K562 (cell line): ENCODE measurements around the gene CCL19. TPM values are rescaled to one million over a fixed set of nuclear protein-coding genes. Genes with fewer than 3 reads are reported as not detected.

Source experiments
- KAT7 ChIP-seq: sonication (generic); formaldehyde crosslinking; IDR thresholded peaks from 2 replicates; pipeline ENCODE4 v1.8.0; 2022; ENCODE audit warnings: missing genetic modification reagents, mild to moderate bottlenecking, borderline replicate concordance
- MEF2D ChIP-seq: conservative IDR thresholded peaks from 2 replicates; pipeline ENCODE4 v1.6.1; 2016; ENCODE audit warnings: low read depth, missing genetic modification characterization, missing compliant biosample characterization
- MNT ChIP-seq, 2 experiments: fragments of 450-650 bp; conservative IDR thresholded peaks; 2 replicates each; pipeline ENCODE4 v1.6.1; 2017; ENCODE audit warnings: mild to moderate bottlenecking in 2 of 2, moderate library complexity in 2 of 2
- NR2C2 ChIP-seq, 2 experiments: fragments of 200-800 bp in 1 of 2; sonication (Bioruptor generic) in 1 of 2; sonication (generic) in 1 of 2; formaldehyde crosslinking in 1 of 2; IDR thresholded peaks; 2 replicates each; pipeline versions ENCODE4 v1.6.1 to v1.8.0; 2016 to 2022; ENCODE audit warnings: mild to moderate bottlenecking in 1 of 2, missing compliant biosample characterization in 1 of 2, missing genetic modification characterization in 1 of 2, missing genetic modification reagents in 1 of 2
- PPARD ChIP-seq: fragments of 250-450 bp; sonication (Bioruptor Pico); IDR thresholded peaks from 2 replicates; pipeline ENCODE4 v1.8.0; 2022; ENCODE audit warnings: inconsistent platforms, mild to moderate bottlenecking, moderate library complexity
- RUNX1 ChIP-seq: sonication (generic); IDR thresholded peaks from 2 replicates; pipeline ENCODE4 v1.6.1; 2016; ENCODE audit warnings: antibody characterized with exemption, low read depth
- SAP30 ChIP-seq: fragments of 200-600 bp; sonication (generic); IDR thresholded peaks from 2 replicates; pipeline ENCODE4 v1.6.1; 2012; ENCODE audit warnings: borderline replicate concordance, low read depth, mild to moderate bottlenecking, moderate library complexity, low read length, control low read depth, inconsistent platforms; ENCODE audit not compliant: insufficient read depth, poor library complexity, severe bottlenecking
- SIN3B ChIP-seq: fragments of 450-650 bp; IDR thresholded peaks from 2 replicates; pipeline ENCODE4 v1.6.1; 2017; ENCODE audit warnings: low read depth, mild to moderate bottlenecking, moderate library complexity
- SRSF3 ChIP-seq: fragments of 200-400 bp; formaldehyde crosslinking; IDR thresholded peaks from 2 replicates; pipeline ENCODE4 v1.6.1; 2016; ENCODE audit warnings: mild to moderate bottlenecking, low read length, moderate library complexity; ENCODE audit not compliant: insufficient read depth
- SRSF9 ChIP-seq: fragments of 200-400 bp; formaldehyde crosslinking; IDR thresholded peaks from 2 replicates; pipeline ENCODE4 v1.6.1; 2017; ENCODE audit warnings: low read depth, low read length, borderline replicate concordance
- STAG1 ChIP-seq: sonication (generic); formaldehyde crosslinking; IDR thresholded peaks from 2 replicates; pipeline ENCODE4 v1.5.0; 2020; ENCODE audit warnings: missing genetic modification reagents, borderline replicate concordance
- ZNF449 ChIP-seq: fragments of 250-450 bp; sonication (Bioruptor Pico); IDR thresholded peaks from 2 replicates; pipeline ENCODE4 v1.8.0; 2022; ENCODE audit warnings: moderate library complexity, mild to moderate bottlenecking, inconsistent platforms
- polyA plus RNA-seq, 8 experiments: library from polyadenylated mRNA; depleted of rRNA in 4 of 8; stranded (reverse) in 5 of 8; unstranded in 3 of 8; fragments of >200 nt; fragmentation: Nextera tagmentation in 2 of 8; fragmentation: Illumina TruSeq in 1 of 8; extraction: Ambion mirVana in 2 of 8; extraction: Trizol in 1 of 8; gene quantifications; 2 replicates each; pipeline versions ENCODE4 v1.2.1 to v1.2.3, GENCODE V29; 2011 to 2014; ENCODE audit warnings: inconsistent platforms in 1 of 8, missing spikeins in 1 of 8
- total RNA-seq, 7 experiments: library from RNA; depleted of rRNA in 6 of 7; stranded (reverse); fragments of >200 nt in 6 of 7; fragmentation: Illumina TruSeq in 2 of 7; extraction: Trizol in 2 of 7; gene quantifications; 2 replicates each; pipeline versions ENCODE4 v1.2.1 to v1.2.3, GENCODE V29; 2011 to 2021; ENCODE audit warnings: low replicate concordance in 1 of 7
- TF ChIP-seq, protein P1 (sequence below): sonication (generic); formaldehyde crosslinking; IDR thresholded peaks from 2 replicates; pipeline ENCODE4 v1.8.1; 2022; ENCODE audit warnings: missing genetic modification reagents
- TF ChIP-seq, protein P2 (sequence below): fragments of 150-350 bp; conservative IDR thresholded peaks from 2 replicates; pipeline ENCODE4 v1.6.1; 2014; ENCODE audit warnings: low read length
- TF ChIP-seq, protein P3 (sequence below): fragments of 450-650 bp; formaldehyde crosslinking; IDR thresholded peaks from 2 replicates; pipeline ENCODE4 v1.4.0; 2022; ENCODE audit warnings: mild to moderate bottlenecking, moderate library complexity

CCL19 gene
- total and polyA plus RNA-seq, 9 of the 15 experiments (the other 6 are each of a cell fraction or from before 2014, with no cell fraction given), result not detected

DNA sequence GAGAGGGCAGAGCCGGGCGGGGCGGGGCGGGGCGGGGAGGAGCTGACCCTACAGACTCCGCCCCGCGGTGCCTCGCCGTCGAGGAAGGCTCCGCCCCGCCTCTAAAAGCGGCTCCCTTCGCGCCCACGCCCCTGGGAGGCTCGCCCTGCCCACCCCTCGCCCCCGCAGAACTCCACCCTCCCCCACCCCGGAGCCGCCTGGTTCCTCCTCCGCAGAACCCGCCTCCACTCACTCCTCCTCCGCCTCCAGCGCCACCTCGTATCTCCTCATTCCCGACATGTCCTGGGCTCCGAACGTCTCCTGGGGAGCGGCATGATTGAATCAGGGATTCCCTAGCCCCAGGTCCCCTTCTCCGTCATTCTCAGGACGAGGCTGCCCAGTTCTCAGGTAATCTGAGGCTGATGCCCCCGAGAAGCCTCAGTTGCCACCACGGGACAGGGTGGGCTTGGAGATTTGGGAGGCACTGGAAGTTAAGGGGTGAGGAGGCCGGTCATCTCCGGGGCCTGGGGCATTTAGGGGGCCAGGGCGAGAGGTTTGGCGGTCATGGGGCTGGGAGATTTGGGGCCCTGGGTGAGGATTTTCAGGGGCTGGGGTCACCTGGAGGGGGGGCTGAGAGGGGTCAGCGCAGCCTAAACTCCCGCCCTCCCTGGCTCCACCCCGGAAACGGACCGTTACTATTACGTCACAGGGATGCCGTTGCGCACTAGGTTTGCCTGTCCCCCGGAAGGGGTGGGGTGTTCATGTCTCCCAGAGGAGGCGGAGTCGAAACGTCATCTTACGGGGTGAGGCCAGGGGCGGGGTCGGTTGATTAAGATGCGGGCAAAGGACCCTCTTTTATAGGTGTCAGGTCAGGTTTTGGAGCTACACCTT, 25.5 kb downstream of the CCL19 start (continued):
- TF ChIP-seq ZNF449 (CRISPR knock-in tag) (no peak), NR2C2 (CRISPR knock-in tag; IDR thresholded peaks at IDR 0.05) (no peak), NR2C2 (tag; IDR thresholded peaks at IDR 0.05) (peak; percentile 89), SRSF3 (no peak), SAP30 (peak; percentile 31), KAT7 (CRISPR knock-in tag) (peak; percentile 55; the same call in 1 of the 2 replicates), RUNX1 (no peak), MNT (conservative IDR thresholded peaks at IDR 0.05) (peak; percentile 54 to 63; a peak in 2 of 4 replicates), SRSF9 (no peak), MEF2D (tag) (no peak), PPARD (CRISPR knock-in tag) (no peak), STAG1 (CRISPR knock-in tag) (no peak), SIN3B (no peak)
- TF ChIP-seq, protein P1, sequence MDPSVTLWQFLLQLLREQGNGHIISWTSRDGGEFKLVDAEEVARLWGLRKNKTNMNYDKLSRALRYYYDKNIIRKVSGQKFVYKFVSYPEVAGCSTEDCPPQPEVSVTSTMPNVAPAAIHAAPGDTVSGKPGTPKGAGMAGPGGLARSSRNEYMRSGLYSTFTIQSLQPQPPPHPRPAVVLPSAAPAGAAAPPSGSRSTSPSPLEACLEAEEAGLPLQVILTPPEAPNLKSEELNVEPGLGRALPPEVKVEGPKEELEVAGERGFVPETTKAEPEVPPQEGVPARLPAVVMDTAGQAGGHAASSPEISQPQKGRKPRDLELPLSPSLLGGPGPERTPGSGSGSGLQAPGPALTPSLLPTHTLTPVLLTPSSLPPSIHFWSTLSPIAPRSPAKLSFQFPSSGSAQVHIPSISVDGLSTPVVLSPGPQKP, result no peak
- TF ChIP-seq, protein P2, sequence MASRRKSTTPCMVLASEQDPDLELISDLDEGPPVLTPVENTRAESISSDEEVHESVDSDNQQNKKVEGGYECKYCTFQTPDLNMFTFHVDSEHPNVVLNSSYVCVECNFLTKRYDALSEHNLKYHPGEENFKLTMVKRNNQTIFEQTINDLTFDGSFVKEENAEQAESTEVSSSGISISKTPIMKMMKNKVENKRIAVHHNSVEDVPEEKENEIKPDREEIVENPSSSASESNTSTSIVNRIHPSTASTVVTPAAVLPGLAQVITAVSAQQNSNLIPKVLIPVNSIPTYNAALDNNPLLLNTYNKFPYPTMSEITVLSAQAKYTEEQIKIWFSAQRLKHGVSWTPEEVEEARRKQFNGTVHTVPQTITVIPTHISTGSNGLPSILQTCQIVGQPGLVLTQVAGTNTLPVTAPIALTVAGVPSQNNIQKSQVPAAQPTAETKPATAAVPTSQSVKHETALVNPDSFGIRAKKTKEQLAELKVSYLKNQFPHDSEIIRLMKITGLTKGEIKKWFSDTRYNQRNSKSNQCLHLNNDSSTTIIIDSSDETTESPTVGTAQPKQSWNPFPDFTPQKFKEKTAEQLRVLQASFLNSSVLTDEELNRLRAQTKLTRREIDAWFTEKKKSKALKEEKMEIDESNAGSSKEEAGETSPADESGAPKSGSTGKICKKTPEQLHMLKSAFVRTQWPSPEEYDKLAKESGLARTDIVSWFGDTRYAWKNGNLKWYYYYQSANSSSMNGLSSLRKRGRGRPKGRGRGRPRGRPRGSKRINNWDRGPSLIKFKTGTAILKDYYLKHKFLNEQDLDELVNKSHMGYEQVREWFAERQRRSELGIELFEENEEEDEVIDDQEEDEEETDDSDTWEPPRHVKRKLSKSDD, result no peak
- TF ChIP-seq, protein P3, sequence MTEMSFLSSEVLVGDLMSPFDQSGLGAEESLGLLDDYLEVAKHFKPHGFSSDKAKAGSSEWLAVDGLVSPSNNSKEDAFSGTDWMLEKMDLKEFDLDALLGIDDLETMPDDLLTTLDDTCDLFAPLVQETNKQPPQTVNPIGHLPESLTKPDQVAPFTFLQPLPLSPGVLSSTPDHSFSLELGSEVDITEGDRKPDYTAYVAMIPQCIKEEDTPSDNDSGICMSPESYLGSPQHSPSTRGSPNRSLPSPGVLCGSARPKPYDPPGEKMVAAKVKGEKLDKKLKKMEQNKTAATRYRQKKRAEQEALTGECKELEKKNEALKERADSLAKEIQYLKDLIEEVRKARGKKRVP (CRISPR knock-in tag), result no peak
